Measurements from ENCODE around the gene SH3BP1.
A peak's percentile ranks its signal among the peaks of the same experiment; 100 is the strongest.
"Not testable (repeated sequence)": the region's sequence is repeated elsewhere in the genome, so short reads cannot be mapped to it uniquely, and the experiment has no call there.

Gene SH3BP1, protein sequence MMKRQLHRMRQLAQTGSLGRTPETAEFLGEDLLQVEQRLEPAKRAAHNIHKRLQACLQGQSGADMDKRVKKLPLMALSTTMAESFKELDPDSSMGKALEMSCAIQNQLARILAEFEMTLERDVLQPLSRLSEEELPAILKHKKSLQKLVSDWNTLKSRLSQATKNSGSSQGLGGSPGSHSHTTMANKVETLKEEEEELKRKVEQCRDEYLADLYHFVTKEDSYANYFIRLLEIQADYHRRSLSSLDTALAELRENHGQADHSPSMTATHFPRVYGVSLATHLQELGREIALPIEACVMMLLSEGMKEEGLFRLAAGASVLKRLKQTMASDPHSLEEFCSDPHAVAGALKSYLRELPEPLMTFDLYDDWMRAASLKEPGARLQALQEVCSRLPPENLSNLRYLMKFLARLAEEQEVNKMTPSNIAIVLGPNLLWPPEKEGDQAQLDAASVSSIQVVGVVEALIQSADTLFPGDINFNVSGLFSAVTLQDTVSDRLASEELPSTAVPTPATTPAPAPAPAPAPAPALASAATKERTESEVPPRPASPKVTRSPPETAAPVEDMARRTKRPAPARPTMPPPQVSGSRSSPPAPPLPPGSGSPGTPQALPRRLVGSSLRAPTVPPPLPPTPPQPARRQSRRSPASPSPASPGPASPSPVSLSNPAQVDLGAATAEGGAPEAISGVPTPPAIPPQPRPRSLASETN

DNA sequence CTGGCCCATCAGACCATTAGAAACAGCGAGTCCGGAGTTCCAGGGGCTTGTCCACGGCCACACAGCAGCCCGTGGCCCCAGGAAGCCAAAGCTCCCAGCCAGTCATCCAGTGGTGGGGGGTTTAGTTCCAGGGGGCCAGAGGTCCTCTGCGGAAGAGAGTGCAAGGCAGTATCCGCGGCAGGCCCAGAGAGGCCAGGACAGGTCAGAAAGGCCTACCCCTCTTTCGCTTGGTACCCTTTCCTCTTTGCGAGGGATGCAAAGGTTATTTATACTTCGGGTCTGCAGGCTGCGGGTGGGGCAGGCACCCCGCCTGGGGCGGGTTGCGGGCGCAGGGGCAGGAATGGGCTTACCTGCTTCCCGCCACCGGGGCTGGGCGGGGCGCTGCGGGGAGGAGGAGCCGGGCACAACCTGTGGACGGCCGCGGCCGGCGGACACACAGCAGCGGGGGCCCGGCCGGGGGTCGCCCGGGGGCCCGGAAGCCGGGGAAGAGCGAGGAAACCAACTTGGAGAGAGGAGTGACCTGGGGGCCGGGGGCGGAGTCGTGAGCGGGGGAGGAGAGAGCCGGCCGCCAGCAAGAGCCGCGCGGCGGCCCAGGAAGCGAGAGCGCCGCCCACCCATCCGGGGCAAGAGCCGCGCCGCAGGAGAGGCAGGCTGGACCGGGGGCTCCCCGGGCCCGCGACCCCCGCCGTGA lies at the start of gene SH3BP1:
Gene SH3BP1 (plus strand): TSS at position 600 of the 691 bp plus-strand sequence. CDS start 119 bp downstream, outside the sequence.
- no peak for DNase-seq

DNA sequence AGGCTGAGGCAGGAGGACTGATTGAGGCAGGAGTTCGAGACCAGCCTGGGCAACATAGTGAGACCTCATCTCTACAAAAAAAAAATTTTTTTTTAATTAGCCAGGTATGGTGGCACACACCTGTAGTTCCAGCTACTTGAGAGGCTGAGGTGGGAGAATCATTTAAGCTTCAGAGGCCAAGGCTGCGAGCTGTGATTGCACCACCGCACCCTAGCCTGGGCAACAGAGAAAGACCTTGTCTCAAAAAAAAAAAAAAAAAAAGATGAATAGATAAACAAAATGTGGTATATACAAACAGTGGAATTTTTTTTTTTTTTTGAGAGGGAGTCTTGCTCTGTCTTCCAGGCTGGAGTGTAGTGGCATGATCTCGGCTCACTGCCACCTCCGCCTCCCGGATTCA lies 48.4 kb upstream of the SH3BP1 start:
- not testable (repeated sequence) for DNase-seq

DNA sequence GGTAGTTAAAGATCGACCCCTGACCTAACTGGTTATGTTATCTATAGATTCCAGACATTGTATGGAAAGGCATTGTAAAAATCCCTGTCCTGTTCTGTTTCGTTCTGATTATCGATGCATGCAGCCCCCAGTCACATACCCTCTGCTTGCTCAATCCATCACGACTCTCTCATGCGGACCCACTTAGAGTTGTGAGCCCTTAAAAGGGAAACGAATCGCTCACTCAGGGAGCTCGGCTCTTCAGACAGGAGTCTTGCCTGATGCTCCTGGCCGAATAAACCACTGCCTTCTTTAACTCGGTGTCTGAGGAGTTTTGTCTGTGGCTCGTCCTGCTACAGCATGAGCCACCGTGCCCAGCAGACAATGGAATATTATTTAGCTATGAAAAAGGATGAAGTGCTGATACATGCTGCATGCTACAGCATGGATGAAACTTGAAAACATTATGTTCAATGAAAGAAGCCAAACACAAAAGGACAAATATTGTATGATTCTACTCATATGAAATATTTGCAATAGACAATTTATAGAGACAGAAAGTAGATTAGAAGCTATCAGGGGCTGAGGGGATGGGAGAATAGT lies 47.6 kb upstream of the SH3BP1 start:
- no peak for DNase-seq

DNA sequence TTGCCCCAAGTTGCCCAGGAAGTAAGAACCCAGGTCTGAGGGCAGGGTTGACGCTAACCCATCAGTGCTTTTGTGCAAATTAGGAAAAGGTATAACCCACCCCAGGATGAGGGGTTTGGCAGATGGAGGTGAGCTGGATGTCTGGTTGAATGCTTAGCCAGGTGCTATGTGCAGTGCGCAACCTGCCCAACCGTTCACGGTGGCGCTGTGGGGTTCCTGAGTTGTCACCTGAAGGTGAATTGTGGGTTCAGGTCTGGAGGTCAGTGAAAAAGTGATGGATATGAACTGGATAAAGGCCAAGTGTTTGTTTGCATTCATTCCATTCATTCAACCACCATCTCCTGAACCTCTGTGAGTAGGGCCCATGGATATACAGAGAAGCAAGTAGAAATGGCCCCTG lies 45.2 kb upstream of the SH3BP1 start:
- no peak for DNase-seq

DNA sequence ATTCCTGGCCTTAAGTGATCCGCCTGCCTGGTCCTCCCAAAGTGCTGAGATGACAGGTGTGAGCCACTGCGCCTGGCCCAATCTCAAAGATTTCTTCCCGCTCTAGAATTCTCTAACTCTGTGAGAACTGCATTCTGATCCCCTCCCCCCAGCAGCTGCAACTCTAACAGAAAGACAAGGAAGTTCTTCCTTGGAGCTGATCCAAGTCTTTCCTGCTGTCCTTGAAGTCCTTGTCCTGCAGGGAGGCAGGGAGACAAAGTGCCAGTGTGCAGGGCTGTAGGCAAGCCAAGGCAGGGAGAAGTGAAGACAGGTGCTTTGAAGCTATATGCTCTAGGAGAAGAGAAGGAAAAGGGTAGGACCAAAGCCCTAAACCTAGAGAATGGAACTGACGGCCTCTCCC lies 40.3 kb upstream of the SH3BP1 start:
- no peak for DNase-seq

DNA sequence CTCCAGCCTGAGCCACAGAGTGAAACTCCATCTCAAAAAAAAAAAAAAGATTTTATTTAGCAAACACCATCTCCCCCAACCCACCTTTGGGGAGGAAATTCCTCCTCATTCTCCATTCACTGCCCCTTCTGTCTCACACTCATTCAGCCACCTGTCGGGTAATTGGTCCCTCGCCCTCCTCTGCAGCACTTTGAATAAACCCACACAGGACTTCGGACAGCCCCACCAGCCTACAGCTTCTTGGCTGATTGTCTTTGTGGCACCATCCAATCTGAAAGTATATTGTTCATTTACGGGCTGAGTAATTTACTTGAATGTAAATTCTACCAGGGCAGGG lies 38.3 kb upstream of the SH3BP1 start:
- DNase-seq = no peak

DNA sequence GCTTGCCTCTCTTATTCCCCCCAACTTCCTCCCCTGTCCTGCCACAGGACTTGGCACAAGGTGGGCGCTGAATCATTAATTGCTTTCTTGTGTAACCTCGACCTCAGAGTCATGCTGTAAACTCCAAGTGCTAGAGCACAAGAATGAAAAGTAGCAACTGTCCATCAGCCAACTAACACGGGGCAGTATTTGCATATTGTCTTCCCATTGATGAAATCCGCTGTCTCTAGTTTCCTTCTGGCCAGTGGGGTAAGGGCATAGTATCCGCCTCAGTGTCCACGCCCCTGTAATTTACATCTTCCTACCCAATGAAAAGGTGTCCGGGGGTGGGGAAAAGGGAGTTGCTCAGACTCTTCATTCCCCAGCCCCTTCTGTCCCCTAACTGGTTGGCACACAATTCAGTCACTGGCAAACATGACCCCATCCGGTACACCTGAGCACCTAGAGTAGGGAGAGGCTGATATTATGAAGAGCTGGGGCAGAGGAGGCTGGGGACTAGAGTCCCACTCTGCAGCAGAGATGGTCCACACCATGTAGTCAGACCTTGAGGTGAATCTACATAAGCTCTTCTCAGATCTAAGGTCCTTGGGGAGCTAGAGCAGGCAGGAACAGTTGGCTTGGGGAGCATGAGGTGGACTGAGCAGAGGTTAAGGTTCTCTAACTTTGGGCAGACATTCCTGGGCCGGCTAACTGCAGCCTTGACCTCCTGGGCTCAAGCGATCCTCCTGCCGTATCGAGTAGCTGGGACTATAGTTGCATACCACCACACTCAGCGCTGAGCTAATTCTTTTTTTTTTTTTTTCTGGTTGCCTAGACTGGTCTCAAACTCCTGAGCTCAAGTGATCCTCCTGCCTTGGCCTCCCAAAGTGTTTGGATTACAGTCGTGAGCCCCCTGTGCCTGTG lies 37.7 kb upstream of the SH3BP1 start:
- DNase-seq = no peak

DNA sequence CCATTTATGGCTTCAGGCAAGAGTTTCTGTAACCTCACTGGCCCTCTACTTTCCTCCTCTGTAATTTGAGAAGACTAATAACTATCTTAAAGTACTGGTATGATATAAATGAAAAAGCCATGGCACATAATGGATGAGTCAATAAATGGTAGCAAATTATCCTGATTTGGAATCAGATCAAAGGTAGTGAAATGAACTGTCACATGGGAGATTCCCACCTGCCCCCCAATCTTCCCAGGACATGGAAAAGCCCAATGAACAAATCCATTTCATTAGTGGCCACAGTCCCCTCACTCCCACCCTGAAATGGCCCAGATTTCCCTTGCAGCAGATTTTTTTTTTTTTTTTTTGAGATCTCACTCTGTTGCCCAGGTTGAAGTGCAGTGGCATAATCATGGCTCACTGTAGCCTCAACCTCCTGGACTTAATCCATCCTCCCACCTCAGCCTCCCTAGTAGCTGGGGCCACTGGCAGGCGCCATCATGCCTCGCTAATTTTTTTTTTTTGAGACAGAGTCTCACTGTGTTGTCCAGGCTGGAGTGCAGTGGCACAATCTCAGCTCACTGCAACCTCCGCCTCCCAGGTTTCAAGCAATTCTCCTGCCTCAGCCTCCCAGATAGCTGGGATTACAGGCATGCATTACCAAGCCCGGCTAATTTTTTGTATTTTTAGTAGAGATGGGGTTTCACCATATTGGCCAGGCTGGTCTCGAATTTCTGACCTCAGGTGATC lies 36.8 kb upstream of the SH3BP1 start:
- DNase-seq = not testable (repeated sequence)

DNA sequence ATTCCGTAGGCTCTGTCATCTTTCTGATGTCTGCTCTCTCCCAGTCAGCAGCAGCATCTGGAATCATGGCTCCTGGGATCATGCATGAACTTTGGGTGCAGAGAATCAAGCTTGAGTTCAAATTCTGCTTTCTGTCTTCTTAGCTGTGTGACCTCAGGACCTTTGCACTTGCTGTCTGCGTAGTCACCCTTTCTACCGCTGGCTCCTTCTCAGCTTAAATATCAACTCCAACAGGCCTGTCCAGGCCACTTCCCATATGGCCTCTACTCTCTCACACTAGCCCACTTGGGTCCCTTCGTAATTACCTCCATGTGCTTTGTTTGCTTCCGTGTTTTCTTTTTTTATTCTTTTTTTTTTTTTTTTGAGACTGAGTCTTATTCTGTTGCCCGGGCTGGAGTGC lies 35.4 kb upstream of the SH3BP1 start:
- no peak for DNase-seq

DNA sequence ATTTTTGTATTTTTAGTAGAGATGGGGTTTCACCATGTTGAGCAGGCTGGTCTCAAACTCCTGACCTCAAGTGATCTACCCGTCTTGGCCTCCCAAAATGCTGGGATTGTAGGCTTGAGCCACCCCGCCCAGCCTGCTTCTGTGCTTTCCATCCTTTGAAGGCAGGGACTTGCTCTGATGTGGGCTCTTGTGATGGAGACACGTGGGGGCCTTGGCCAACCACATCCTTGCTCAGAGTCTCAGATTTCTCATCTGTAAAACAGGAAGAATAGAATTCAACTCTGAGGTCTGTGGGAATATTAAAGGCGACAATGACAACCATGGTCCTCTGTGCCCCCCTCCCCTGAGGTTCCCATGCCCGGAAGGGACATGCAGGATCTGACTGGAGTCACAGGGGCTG lies 34.6 kb upstream of the SH3BP1 start:
- no peak for DNase-seq

DNA sequence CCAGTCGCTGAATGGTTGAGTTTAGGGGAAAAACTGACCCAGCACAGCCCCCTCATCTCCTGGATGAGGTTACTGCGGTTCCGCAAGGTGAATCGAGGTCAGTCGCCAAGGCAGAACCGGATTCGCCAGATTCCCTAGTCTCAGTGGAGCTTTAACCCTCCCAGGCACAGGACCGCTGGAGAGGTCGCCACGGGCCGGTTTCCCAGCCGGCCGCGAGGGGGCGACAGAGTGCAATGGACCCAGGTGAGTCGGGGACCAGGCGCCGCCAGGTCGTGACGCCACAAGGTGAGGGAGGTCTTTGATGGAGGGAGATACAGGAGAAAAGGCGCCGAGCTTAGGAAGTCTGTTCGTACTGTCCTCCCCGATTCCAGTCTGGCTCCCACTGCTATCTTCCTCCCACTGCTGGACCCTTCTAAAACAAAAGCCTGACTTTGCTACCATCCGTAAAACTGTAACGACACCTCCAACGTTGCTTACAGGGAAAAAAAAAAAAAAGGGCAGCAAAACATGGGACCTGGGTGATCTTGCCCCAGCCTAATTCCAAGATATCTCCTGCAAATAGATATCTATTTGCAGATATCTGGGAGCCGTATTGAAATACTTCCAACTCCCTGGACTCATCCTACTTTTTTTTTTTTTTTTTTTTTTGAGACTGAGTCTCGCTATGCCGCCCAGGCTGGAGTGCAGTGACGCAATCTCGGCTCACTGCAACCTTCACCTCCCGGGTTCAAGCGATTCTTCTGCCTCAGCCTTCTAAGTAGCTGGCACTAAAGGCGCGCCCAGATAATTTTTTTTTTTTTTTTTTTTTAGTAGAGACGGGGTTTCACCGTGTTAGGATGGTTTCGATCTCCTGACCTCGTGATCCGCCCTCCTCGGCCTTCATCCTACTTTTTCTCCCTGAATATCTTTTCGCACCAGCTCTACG lies 32.2 kb upstream of the SH3BP1 start:
- DNase-seq = peak; percentile 39 to 66

DNA sequence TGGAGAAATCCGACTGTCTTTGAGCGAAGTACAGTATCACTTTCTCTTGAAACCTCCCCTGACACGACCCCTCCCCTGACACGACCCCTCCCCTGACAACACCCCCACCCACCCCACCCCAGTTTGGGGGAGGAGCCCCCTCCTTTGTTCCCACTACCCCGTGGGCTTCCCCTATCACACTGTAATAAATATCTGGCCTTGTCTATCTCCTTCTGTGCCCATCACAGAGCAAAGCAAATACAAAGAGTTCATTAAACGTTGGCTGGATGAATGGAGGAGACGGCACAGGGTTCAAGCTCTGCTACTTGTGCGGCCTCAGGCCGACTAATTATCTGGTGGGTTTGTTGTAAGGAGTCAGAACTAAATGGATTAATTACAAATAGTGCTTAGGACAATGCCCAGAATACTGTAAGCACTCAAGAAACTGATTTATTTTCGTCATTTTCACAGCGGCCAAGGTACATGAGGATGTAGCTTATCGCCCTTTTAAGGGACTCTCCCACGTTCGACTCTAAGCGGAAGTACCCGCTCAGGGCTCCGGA lies 31.5 kb upstream of the SH3BP1 start:
- no peak for DNase-seq

DNA sequence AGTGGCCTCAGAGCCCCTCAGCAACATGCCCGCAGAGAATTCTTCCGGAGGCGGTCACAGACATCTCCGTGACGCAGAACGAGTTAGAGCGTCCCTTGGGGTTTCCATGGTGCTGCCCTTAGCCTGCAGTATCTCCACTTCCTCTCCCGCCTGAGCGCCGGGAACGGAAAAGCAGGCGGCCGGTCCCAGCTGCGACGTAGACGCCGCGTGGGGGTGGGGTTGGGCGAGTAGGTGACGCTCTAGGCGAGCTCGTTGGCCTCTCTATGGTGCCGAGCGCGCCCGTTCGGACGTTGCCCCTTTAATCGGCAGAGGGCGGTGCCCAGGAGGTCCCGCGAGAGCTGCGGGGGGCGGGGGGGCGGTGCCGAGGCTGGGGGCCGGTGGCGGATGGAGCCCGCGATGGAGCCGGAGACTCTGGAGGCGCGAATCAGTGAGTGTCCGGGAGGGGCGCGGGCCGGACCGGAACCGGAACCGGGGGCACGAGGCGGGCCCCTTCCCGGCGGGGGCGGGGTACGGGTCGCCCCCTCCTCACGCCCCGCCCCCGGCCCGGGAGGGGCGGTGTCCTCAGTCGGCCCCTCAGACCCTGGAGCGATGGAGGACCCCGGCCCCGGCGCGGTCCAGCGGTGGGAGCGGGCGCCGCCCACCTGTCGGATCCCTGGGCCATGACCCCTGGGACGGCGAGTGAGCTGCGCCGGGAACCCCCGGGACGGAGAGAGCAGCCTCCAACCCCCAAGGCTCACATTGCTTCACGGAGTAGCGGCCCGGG lies 30.8 kb upstream of the SH3BP1 start, which contains the start of gene GGA1:
Gene GGA1 (plus strand): TSS at position 358 of the 763 bp plus-strand sequence. CDS start 27 bp downstream, at position 385.
- peak; percentile 82 to 86 for DNase-seq

DNA sequence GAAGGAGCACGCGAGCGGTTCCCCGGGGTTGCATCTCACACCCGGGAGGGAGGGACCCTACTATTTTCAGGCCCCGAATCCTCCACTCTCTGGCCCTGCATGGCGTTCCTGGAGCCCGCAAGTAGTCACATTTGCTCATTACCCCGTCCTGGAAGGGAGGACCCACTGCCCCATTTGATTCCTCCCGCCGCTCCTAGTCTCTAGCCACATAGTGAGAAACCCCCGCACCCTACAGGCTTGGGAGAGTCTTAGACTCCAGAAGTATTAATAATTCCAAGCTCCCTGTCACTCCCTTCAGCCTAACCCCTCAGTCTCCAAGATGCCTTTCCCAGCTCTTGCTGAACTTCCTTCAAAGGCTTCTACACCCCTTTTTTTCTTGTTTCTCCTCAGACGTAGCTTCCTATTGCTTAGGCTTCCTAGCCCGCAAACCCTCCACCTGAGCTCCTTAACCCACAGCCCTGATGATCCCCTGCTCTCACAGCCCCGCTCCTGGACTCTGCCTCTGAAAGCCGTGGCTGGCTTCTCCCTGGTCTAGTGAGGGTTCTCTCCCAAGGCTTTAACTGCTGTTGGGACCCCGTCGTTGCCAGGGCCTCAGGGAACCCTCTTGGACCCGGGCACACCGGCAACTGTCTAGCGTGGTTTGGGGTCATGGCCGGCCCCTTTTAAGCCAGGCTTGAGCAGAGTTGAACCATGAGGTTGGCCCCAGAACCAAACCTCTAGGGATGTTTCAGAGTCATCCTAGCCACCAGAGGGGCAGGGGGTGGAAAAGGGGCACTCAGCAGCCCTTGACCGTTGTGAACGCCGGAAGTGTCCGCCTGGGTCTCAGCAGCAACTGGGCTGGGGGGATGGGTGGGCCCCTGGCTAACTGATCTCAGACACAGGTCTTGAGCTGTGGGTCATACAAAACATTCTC lies 30.0 kb upstream of the SH3BP1 start:
- DNase-seq = no peak

DNA sequence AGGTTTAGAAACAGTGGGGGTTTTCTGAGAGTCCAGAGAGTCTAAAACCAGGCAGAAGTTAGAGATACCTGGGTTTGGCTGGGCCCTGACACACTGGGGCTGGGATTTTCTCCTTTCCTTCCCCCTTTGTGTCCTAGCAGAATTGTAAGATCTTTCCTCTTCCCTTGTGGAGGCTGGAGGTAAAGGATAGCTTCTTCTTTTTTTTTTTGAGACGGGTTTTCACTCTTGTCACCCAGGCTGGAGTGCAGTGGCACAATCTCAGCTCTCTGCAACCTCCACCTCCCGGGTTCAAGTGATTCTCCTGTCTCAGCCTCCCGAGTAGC lies 29.4 kb upstream of the SH3BP1 start:
- DNase-seq = not testable (repeated sequence)

DNA sequence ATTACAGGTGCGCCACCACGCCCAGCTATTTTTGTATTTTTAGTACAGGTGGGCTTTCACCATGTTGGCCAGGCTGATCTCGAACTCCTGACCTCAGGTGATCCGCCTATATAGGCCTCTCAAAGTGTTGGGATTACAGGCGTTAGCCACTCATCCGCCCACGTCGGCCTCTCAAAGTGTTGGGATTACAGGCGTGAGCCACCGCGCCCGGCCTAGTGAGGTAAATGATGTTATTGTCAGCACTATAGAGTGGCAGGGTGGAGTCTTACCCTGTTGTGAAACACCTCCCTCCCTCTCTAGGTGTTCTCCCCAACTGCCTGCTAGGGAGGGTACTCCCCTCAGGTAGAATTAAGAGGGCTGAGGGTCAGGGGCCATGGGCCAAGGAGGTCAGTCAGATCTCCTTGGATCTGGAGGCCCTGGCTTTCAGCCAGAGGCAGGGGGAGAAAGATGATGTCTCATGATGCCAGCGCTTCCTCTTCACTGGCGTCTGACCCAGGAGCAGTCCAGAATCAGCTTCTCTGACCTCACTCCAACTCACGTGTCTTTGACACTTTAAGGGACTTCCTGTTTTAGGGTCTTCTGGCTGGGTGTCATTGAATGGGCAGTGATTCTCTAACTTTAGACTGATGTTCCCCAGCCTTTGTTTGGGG lies 28.9 kb upstream of the SH3BP1 start:
- no peak for DNase-seq

DNA sequence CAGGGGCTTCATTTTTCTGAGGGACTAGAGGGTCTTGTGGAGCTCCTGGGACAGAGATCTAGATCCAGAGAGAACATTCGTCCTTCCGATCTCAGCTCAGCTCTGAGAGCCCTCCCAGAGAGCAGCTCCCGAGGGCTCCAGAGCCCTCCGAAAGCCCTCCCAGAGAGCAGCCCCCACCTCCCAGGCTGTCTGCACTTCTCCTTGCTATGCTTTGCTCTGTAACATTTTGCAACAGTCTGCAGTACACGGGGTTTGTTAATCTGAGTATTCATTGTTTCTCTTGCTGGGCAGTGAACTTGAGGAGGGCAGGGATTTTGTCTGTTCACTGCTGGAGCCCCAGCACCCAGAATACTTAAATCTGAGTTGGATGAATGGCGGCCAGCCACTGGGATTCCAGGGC lies 28.3 kb upstream of the SH3BP1 start:
- no peak for DNase-seq

Data from cerebellar nuclear complex (tissue), 1 donor.